ENCODE results near the gene SIK3. TPM values are rescaled to one million over a fixed set of nuclear protein-coding genes. Genes with fewer than 3 reads are reported as not detected.

Gene SIK3
- total and polyA plus RNA-seq, 12 donors: 11.7 to 176 (median 25.2) TPM

DNA sequence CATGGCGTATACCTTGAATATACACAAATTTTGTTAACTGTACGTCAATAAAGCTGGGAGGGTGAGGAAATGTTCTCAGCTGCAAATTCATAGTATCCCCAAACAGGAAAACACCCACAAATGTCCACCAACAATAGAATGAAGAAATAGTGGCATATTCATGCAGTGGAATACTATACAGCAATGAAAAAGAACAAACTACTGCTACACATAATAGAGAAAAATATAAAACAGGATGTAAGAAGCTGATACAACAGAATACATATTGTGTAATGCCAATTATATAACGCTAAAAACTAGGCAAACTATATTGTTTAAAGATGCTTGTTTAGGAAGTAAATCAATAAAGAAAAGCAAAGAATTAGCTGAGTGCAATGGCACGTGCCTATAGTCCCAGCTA, 81.5 kb downstream of the SIK3 start:
- no peaks in the 10 kb centered on the region for H3K9me3 ChIP-seq (replicated peaks in 1 of 3)
- WGBS, 4 donors: 86 to 98% (median 96%) methylated on average over 4 of the region's 4 CpGs
- no peak overlapping the region for H3K4me3 ChIP-seq
- H3K27ac ChIP-seq: no peak overlapping the region
- no peak for DNase-seq
- TF ChIP-seq CTCF (IDR thresholded peaks at IDR 0.05): no peak
- TF ChIP-seq POLR2A (IDR thresholded peaks at IDR 0.05): no peak
- intact Hi-C loops (cut with DNase I): no loop called here
- H3K27me3 ChIP-seq: no peaks in the 10 kb centered on the region
- no peaks in the 10 kb centered on the region for H3K4me1 ChIP-seq (replicated peaks in 1 of 2)
- H3K36me3 ChIP-seq (replicated peaks in 1 of 2): no peaks in the 10 kb centered on the region

GRCh38 chr11:117016246-117016645, 82.0 kb downstream of the SIK3 start:
- no peaks in the 10 kb centered on the region for H3K9me3 ChIP-seq (replicated peaks in 1 of 3)
- H3K27me3 ChIP-seq: no peaks in the 10 kb centered on the region
- no peak overlapping the region for H3K4me3 ChIP-seq
- intact Hi-C loops (cut with DNase I): no loop called here
- H3K4me1 ChIP-seq (replicated peaks in 1 of 2): no peaks in the 10 kb centered on the region
- no peaks in the 10 kb centered on the region for H3K36me3 ChIP-seq (replicated peaks in 1 of 2)
- H3K27ac ChIP-seq: no peak overlapping the region
- DNase-seq: no peak
- no peak for TF ChIP-seq CTCF (IDR thresholded peaks at IDR 0.05)
- TF ChIP-seq POLR2A (IDR thresholded peaks at IDR 0.05): no peak
- WGBS, 4 donors: 91 to 97% (median 94%) methylated on average over 6 of the region's 6 CpGs

- DNase-seq: no peak
- Histone ChIP-seq H3K36me3 (replicated peaks in 1 of 2) (no peaks in the 10 kb centered on the region), H3K27ac (no peak overlapping the region), H3K9me3 (replicated peaks in 1 of 3) (no peaks in the 10 kb centered on the region), H3K27me3 (no peaks in the 10 kb centered on the region), H3K4me1 (replicated peaks in 1 of 2) (no peaks in the 10 kb centered on the region), H3K4me3 (no peak overlapping the region)
- TF ChIP-seq CTCF (IDR thresholded peaks at IDR 0.05) (no peak), POLR2A (IDR thresholded peaks at IDR 0.05) (no peak)
- intact Hi-C loops (cut with DNase I): no loop called here
- WGBS, 4 donors: 89 to 97% (median 95%) methylated on average over 3 of the region's 3 CpGs
Measured at GRCh38 chr11:117011541-117011898, 86.7 kb downstream of the SIK3 start.

GRCh38 chr11:117010808-117011540, 87.3 kb downstream of the SIK3 start:
- intact Hi-C loops (cut with DNase I): no loop called here
- H3K27ac ChIP-seq: no peak overlapping the region
- no peaks in the 10 kb centered on the region for H3K4me1 ChIP-seq (replicated peaks in 1 of 2)
- no peak for DNase-seq
- no peaks in the 10 kb centered on the region for H3K27me3 ChIP-seq
- TF ChIP-seq POLR2A (IDR thresholded peaks at IDR 0.05) (no peak), CTCF (IDR thresholded peaks at IDR 0.05) (no peak)
- no peaks in the 10 kb centered on the region for H3K36me3 ChIP-seq (replicated peaks in 1 of 2)
- no peaks in the 10 kb centered on the region for H3K9me3 ChIP-seq (replicated peaks in 1 of 3)
- WGBS, 4 donors: 85 to 90% (median 86%) methylated on average over 14 of the region's 14 CpGs
- no peak overlapping the region for H3K4me3 ChIP-seq

Measured in adrenal gland (tissue), 12 donors.